ENCODE measurements around the gene YLPM1. TPM values are rescaled to one million over a fixed set of nuclear protein-coding genes. Genes with fewer than 3 reads are reported as not detected.
"Not testable (repeated sequence)": the region's sequence is repeated elsewhere in the genome, so short reads cannot be mapped to it uniquely, and the experiment has no call there.

The YLPM1 gene, protein sequence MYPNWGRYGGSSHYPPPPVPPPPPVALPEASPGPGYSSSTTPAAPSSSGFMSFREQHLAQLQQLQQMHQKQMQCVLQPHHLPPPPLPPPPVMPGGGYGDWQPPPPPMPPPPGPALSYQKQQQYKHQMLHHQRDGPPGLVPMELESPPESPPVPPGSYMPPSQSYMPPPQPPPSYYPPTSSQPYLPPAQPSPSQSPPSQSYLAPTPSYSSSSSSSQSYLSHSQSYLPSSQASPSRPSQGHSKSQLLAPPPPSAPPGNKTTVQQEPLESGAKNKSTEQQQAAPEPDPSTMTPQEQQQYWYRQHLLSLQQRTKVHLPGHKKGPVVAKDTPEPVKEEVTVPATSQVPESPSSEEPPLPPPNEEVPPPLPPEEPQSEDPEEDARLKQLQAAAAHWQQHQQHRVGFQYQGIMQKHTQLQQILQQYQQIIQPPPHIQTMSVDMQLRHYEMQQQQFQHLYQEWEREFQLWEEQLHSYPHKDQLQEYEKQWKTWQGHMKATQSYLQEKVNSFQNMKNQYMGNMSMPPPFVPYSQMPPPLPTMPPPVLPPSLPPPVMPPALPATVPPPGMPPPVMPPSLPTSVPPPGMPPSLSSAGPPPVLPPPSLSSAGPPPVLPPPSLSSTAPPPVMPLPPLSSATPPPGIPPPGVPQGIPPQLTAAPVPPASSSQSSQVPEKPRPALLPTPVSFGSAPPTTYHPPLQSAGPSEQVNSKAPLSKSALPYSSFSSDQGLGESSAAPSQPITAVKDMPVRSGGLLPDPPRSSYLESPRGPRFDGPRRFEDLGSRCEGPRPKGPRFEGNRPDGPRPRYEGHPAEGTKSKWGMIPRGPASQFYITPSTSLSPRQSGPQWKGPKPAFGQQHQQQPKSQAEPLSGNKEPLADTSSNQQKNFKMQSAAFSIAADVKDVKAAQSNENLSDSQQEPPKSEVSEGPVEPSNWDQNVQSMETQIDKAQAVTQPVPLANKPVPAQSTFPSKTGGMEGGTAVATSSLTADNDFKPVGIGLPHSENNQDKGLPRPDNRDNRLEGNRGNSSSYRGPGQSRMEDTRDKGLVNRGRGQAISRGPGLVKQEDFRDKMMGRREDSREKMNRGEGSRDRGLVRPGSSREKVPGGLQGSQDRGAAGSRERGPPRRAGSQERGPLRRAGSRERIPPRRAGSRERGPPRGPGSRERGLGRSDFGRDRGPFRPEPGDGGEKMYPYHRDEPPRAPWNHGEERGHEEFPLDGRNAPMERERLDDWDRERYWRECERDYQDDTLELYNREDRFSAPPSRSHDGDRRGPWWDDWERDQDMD (N-terminal part only)
- 10 to 100 TPM; 39.8 to 61.3 (median 54.1) TPM for polyA plus RNA-seq (ENCODE audit: insufficient read length in 10 of 10)
- long read RNA-seq, donor 1, transcript YLPM1-204 (2 exons, 2,085 nt): major isoform, 5 of 12 reads
- long read RNA-seq, donor 1, partial matches to known transcripts: 6 of 12 reads
- long read RNA-seq, donor 1, other reads (novel, unspliced or antisense): 0 of 12 reads
- long read RNA-seq, donor 2, full-length matches to known transcripts: 5 of 5 reads
- long read RNA-seq, donor 2, partial matches to known transcripts: 0 of 5 reads
- long read RNA-seq, donor 2, other reads (novel, unspliced or antisense): 0 of 5 reads
- long read RNA-seq, donor 3: 0 reads
- long read RNA-seq, donor 4, transcript YLPM1-204 (2 exons, 2,085 nt): major isoform, 5 of 6 reads
- long read RNA-seq, donor 4, partial matches to known transcripts: 0 of 6 reads
- long read RNA-seq, donor 4, other reads (novel, unspliced or antisense): 0 of 6 reads
- long read RNA-seq, donor 5, partial matches to known transcripts: 47 of 49 reads
- long read RNA-seq, donor 5, other reads (novel, unspliced or antisense): 0 of 49 reads
- long read RNA-seq, donor 6, partial matches to known transcripts: 7 of 8 reads
- long read RNA-seq, donor 6, other reads (novel, unspliced or antisense): 0 of 8 reads
- long read RNA-seq, donor 7, transcript YLPM1-204 (2 exons, 2,085 nt): major isoform, 5 of 5 reads
- long read RNA-seq, donor 7, partial matches to known transcripts: 0 of 5 reads
- long read RNA-seq, donor 7, other reads (novel, unspliced or antisense): 0 of 5 reads
- long read RNA-seq, donor 8, partial matches to known transcripts: 0 of 4 reads
- long read RNA-seq, donor 8, other reads (novel, unspliced or antisense): 0 of 4 reads
- long read RNA-seq, donor 9: 0 reads

GRCh38 chr14:74762917-74763802, at the start of gene YLPM1:
Gene YLPM1 (plus strand): TSS chr14:74763316. CDS start chr14:74763490, 174 bp downstream.
- peak; percentile 97 to 98 (median 98) for DNase-seq

DNA sequence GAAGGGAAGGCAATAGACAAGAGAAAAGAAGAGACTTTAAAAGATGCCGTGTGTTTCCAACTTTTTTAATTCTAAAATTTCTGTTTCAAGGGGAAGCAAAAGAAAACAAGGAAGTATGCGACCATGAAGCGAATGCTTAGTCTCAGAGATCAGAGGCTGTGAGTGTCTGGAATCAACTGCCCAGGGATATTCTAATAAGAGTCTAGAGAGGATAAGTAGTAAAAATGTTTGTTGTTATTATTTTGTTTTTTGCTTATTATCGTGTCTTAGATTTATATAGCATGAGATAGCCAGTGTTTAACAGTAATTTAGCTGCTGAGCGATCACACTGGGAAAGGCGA, 49.8 kb upstream of the YLPM1 start:
- peak in 1 of 3 donors; percentile 0 for DNase-seq

DNA sequence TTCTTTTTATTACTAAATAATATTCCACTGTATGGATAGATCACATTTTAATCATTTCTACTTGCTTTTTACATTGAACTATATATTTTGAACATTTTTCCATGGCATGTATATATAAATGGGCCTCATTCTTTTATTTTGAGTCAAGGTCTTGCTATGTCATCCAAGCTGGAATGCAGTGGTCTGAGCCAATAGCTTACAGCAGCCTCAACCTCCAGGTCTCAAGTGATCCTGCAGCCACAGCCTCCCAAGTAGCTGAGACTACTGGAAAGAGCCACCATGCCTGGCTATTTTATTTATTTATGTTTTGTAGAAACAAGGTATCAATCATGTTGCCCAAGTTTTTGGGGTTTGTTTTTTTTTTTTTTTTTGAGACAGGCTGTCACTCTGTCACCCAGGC, 42.6 kb upstream of the YLPM1 start:
- peak in 1 of 3 donors; percentile 17 for DNase-seq

GRCh38 chr14:74723134-74723533, 40.0 kb upstream of the YLPM1 start:
- no peak for DNase-seq

GRCh38 chr14:74732387-74732786, 30.7 kb upstream of the YLPM1 start:
- no peak for DNase-seq

DNA sequence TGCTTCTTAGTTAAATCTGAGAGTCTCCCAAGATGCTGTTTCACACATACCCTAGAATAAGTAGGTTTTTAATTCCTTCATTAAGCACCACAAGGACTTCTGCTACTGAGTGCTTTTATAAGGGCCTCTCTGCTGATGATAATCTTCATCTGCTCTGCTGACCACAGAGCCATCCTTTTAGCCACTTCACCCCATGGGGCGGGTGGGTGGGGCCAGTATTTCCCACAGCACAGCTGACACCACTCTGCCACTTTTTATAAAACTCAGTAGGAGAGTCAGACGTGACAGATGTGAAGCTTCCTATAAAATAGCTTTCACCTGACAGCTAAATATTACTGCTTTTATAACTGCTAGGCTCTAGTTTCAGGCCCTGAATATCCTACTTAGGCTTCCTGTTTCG, 29.9 kb upstream of the YLPM1 start:
- DNase-seq: no peak

DNA sequence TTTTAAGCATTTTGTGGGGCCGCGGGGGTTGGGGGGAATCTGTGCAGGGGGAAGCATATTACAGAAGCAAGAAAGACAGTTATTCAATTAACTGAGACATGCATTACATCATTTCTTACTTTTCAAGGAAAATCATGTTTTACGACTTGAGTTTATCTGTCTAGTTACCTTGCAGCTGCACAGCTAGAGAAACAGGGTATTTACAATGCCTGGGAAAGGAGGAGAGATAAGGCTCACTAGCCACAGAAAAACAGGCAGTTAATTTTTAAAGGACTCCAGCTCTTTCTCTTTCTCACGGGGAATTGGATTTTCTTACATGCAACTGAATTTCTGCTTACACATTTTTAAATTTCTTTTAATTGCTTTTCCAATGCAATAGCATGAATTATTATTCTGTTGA, 28.0 kb upstream of the YLPM1 start:
- DNase-seq: no peak

DNA sequence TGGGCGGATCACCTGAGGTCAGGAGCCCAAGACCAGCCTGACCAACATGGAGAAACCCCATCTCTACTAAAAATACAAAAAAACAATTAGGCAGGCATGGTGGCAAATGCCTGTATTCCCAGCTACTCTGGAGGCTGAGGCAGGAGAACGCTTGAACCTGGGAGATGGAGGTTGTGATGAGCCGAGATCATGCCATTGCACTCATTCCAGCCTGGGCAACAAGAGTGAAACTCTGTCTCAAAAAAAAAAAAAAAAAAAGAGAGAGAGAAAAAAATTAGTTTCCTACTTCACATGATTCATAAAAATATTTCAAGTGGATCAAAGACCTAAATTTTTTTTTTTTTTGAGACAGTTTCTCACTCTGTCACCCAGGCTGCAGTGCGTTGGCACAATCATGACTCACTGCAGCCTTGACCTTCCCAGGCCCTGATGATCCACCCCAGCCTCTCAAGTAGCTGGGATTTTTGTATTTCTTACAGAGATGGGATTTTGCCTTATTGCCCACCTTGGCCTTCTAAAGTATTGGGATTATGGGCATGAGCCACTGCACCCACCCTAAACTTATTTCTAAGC, 25.3 kb upstream of the YLPM1 start:
- DNase-seq: no peak

DNA sequence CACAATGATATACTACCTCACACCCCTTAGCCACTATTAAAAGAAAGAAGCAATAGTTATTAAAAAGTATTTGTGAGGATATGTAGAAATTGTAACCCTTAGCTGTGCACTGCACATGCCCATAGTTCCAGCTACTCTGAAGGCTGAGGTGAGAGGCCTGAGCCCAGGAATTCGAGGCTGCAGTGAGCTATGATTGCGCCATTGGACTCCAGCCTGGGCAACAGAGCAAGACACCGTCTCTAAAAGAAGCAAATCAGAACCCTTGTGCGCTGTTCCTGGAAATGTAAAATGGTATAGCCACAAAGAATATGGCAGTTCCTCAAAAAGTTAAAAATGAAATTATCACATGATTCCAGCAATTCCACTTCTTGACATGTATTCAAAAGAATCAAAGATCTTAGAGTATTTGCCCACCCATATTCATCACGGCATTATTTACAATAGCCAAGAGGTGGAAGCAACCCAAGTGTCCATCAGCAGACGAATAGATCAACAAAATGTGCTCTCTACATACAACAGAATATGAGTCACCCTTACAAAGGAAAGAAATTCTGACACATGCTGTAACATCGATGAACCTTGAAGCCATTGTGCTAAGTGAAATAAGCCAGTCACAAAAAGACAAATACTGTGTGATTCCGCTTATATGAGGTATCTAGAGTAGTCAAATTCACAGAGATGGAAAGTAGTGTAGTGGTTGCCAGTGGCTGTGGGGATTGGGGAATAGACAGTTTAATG, 23.7 kb upstream of the YLPM1 start:
- no peak for DNase-seq

DNA sequence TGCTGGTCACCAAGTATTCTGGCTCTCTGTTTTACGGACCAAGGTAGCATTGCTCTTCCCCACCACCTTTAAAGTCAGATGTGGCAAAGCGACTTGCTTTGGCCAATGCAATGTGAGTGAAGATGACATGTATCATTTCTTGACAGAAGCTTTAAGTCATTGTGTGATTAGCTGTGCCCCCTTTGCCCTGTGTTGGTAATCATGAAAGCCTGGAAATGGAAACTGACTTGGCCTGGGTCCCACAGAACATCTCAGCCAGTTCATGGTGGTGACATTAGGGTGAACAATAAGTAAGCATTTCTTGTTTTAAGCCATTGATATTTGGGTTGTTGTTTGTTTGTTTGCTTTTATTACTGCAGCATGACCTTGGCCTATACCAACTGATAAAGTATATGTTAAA, 15.9 kb upstream of the YLPM1 start:
- DNase-seq: no peak

GRCh38 chr14:74754157-74754556, 9.0 kb upstream of the YLPM1 start:
- no peak for DNase-seq

GRCh38 chr14:74754899-74755298, 8.2 kb upstream of the YLPM1 start:
- DNase-seq: no peak

DNA sequence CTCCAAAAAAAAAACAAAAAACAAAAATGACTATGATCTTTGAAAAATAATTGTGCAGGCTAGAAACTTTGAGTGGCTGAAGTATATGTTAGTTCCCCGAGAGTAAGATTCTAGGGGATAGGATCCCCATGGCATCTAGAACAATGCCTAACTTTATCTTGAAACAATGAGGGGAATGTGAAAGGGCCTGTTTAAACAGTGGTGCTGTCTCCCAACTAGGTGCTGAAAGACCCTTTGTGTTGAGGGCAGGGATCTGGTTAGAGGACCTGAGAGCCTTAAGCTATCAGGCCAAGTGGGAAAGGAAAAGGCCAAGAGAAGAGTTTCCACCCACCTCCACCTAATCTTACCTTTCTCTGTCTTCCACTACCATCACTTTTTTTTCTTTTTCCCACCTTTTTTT, 6.8 kb upstream of the YLPM1 start:
- DNase-seq: no peak

DNA sequence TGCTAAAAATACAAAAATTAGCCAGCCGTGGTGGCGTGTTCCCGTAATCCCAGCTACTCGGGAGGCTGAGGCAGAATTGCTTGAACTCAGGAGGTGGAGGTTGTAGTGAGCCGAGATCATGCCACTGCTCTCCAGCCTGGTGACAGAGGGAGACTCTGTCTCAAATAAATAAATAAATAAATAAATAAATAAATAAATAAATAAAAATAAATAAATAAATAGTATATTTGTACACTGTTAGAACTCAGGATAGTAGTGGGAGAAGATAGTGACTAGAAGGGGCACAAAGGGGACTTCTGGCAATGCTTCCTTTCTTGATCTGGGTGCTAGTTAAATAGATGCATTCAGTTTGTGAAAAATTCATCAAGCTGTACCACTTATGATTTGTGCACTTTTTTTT, 4.6 kb upstream of the YLPM1 start:
- DNase-seq: not testable (repeated sequence)

DNA sequence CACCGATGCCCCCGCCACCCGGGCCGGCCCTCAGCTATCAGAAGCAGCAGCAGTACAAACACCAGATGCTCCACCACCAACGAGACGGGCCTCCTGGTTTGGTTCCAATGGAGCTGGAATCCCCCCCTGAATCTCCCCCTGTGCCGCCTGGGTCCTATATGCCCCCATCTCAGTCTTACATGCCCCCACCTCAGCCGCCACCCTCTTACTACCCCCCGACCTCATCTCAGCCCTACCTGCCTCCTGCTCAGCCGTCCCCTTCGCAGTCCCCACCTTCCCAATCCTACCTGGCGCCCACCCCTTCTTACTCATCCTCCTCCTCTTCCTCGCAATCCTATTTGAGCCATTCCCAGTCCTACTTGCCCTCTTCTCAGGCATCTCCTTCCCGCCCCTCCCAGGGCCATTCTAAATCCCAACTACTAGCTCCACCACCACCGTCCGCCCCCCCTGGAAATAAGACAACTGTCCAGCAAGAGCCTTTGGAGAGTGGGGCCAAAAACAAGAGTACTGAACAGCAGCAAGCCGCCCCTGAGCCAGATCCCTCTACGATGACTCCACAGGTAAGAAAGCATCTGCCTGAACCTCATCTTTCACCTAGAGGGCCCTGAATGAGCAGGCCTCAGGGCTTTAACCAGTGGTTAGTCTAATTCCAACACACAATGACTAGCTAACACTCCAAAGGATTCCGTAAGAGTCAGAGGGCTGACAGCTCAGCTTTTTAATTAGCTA, 851 bp downstream of the YLPM1 start:
- DNase-seq: peak in 2 of 3 donors; percentile 17 to 47

- no peak for DNase-seq
Observed at GRCh38 chr14:74765721-74766120, 2.6 kb downstream of the YLPM1 start.

GRCh38 chr14:74771399-74771798, 8.3 kb downstream of the YLPM1 start:
- no peak for DNase-seq
